Calu3 (cell line): ENCODE measurements around the gene SYNPR. TPM values are rescaled to one million over a fixed set of nuclear protein-coding genes. Genes with fewer than 3 reads are reported as not detected.

Experiments
- BruUV-seq: library from RNA; stranded (reverse); fragments of 400-500 nt; replicated peaks from 2 replicates; lab custom pipeline; 2021; lab: Mats Ljungman, UMichigan
- CTCF ChIA-PET: fragments of 300-600 bp; sonication (Branson Sonifier 250); formaldehyde crosslinking; loops from one replicate; lab custom pipeline; 2022; ENCODE audit warnings: antibody characterized with exemption; lab: Charles Lee
- DNase-seq: peaks from one replicate; pipeline ENCODE4 v3.0.0; 2022
- H3K27ac Mint-ChIP-seq: one replicate; pipeline ENCODE4 v1.8.0; 2022; ENCODE audit warnings: mixed read lengths; ENCODE audit not compliant: unreplicated experiment
- H3K27me3 Mint-ChIP-seq: one replicate; pipeline ENCODE4 v1.8.0; 2022; ENCODE audit warnings: mixed read lengths; ENCODE audit not compliant: unreplicated experiment
- H3K36me3 Mint-ChIP-seq: one replicate; pipeline ENCODE4 v1.8.0; 2022; ENCODE audit warnings: mild to moderate bottlenecking, moderate library complexity, mixed read lengths; ENCODE audit not compliant: insufficient read depth, unreplicated experiment
- H3K4me1 Mint-ChIP-seq: one replicate; pipeline ENCODE4 v1.8.0; 2022; ENCODE audit warnings: mild to moderate bottlenecking, low read depth, mixed read lengths; ENCODE audit not compliant: unreplicated experiment
- H3K4me3 Mint-ChIP-seq: one replicate; pipeline ENCODE4 v1.8.0; 2022; ENCODE audit warnings: mild to moderate bottlenecking, low read depth, moderate library complexity, mixed read lengths; ENCODE audit not compliant: unreplicated experiment
- H3K9me3 Mint-ChIP-seq: one replicate; pipeline ENCODE4 v1.8.0; 2022; ENCODE audit warnings: low read depth, mixed read lengths; ENCODE audit not compliant: unreplicated experiment
- CTCF ChIP-seq: fragments of 200-600 bp; IDR thresholded peaks from one replicate; pipeline ENCODE4 v1.8.0; 2022; ENCODE audit warnings: antibody characterized with exemption; ENCODE audit not compliant: unreplicated experiment
- intact Hi-C: fragments of 100-400 bp; cut with micrococcal nuclease; formaldehyde crosslinking; loops from one replicate; pipeline ENCODE4 v1.10.0; 2022; ENCODE audit not compliant: unreplicated experiment
- total RNA-seq: library from RNA; stranded (reverse); gene quantifications from 2 replicates; pipeline ENCODE4 v1.2.3, GENCODE V29; 2022

SYNPR gene
- total RNA-seq, 1 experiment from 2014 or later = 0.90 TPM

- TF ChIP-seq CTCF = no peak
- Mint-ChIP-seq H3K27ac (no peak overlapping the region), H3K27me3 (peaks cover 24% of the 10 kb centered on the region), H3K4me1 (no peaks in the 10 kb centered on the region), H3K4me3 (no peak overlapping the region), H3K9me3 (no peaks in the 10 kb centered on the region), H3K36me3 (no peaks in the 10 kb centered on the region)
- no peak for DNase-seq
- intact Hi-C loops = no loop called here
- BruUV-seq = no TSS peak
- CTCF ChIA-PET = interaction anchor here (1.0 kb wide), 1 partner anchor 18 kb away, joined by 3 read pairs; no protein-coding TSS in a partner anchor
Measured at GRCh38 chr3:63479661-63480035, 201.5 kb downstream of the SYNPR start.

GRCh38 chr3:63481627-63482026 lies 203.5 kb downstream of the SYNPR start:
- no peaks in the 10 kb centered on the region for H3K4me1 Mint-ChIP-seq
- CTCF ChIA-PET = no interaction called here
- no peaks in the 10 kb centered on the region for H3K9me3 Mint-ChIP-seq
- H3K27me3 Mint-ChIP-seq = peaks cover 4% of the 10 kb centered on the region
- no peak overlapping the region for H3K27ac Mint-ChIP-seq
- H3K36me3 Mint-ChIP-seq = no peaks in the 10 kb centered on the region
- no peak for TF ChIP-seq CTCF
- H3K4me3 Mint-ChIP-seq = no peak overlapping the region
- DNase-seq = no peak
- BruUV-seq = no TSS peak
- intact Hi-C loops = no loop called here

GRCh38 chr3:63482341-63482740 lies 204.2 kb downstream of the SYNPR start:
- Mint-ChIP-seq H3K4me1 (no peaks in the 10 kb centered on the region), H3K27ac (no peak overlapping the region), H3K9me3 (no peaks in the 10 kb centered on the region), H3K36me3 (no peaks in the 10 kb centered on the region), H3K4me3 (no peak overlapping the region), H3K27me3 (no peaks in the 10 kb centered on the region)
- CTCF ChIA-PET = no interaction called here
- TF ChIP-seq CTCF = no peak
- no peak for DNase-seq
- intact Hi-C loops = no loop called here
- BruUV-seq = no TSS peak

- H3K27ac Mint-ChIP-seq = no peak overlapping the region
- no peak for TF ChIP-seq CTCF
- CTCF ChIA-PET = no interaction called here
- intact Hi-C loops = no loop called here
- DNase-seq = no peak
- no peaks in the 10 kb centered on the region for H3K27me3 Mint-ChIP-seq
- BruUV-seq = no TSS peak
- H3K4me1 Mint-ChIP-seq = peaks cover 12% of the 10 kb centered on the region
- no peak overlapping the region for H3K4me3 Mint-ChIP-seq
- H3K36me3 Mint-ChIP-seq = no peaks in the 10 kb centered on the region
- peaks cover 2% of the 10 kb centered on the region for H3K9me3 Mint-ChIP-seq
Measured at GRCh38 chr3:63492464-63492863, 214.4 kb downstream of the SYNPR start.

GRCh38 chr3:63493101-63493500 lies 215.0 kb downstream of the SYNPR start:
- Mint-ChIP-seq H3K27ac (no peak overlapping the region), H3K36me3 (no peaks in the 10 kb centered on the region), H3K4me1 (peaks cover 12% of the 10 kb centered on the region), H3K4me3 (no peak overlapping the region), H3K9me3 (peaks cover 3% of the 10 kb centered on the region), H3K27me3 (no peaks in the 10 kb centered on the region)
- DNase-seq = no peak
- TF ChIP-seq CTCF = no peak
- CTCF ChIA-PET = no interaction called here
- no TSS peak for BruUV-seq
- intact Hi-C loops = no loop called here
